Endothelial cell (in vitro differentiated cells): ENCODE measurements around the gene YY1. TPM values are rescaled to one million over a fixed set of nuclear protein-coding genes. Genes with fewer than 3 reads are reported as not detected.

Source experiments
- DNase-seq: peaks from one replicate; pipeline ENCODE4 v3.0.0; 2021; ENCODE audit warnings: low spot score
- H3K27ac Mint-ChIP-seq: one replicate; pipeline ENCODE4 v1.8.0; 2021; ENCODE audit warnings: mixed read lengths, inconsistent platforms; ENCODE audit not compliant: unreplicated experiment
- H3K27me3 Mint-ChIP-seq: one replicate; pipeline ENCODE4 v1.8.0; 2021; ENCODE audit warnings: mild to moderate bottlenecking, moderate library complexity, mixed read lengths, inconsistent platforms; ENCODE audit not compliant: unreplicated experiment
- H3K36me3 Mint-ChIP-seq: one replicate; pipeline ENCODE4 v1.8.0; 2021; ENCODE audit warnings: mild to moderate bottlenecking, low read depth, mixed read lengths, inconsistent platforms; ENCODE audit not compliant: unreplicated experiment
- H3K4me1 Mint-ChIP-seq: one replicate; pipeline ENCODE4 v1.8.0; 2021; ENCODE audit warnings: mild to moderate bottlenecking, mixed read lengths, inconsistent platforms; ENCODE audit not compliant: unreplicated experiment
- H3K4me3 Mint-ChIP-seq: one replicate; pipeline ENCODE4 v1.8.0; 2021; ENCODE audit warnings: mild to moderate bottlenecking, mixed read lengths, inconsistent platforms; ENCODE audit not compliant: unreplicated experiment
- H3K9me3 Mint-ChIP-seq: one replicate; pipeline ENCODE4 v1.8.0; 2021; ENCODE audit warnings: mixed read lengths, inconsistent platforms; ENCODE audit not compliant: unreplicated experiment
- total RNA-seq: library from RNA; stranded (reverse); fragmentation: NEBNext Ultra II Directional; extraction: Animal tissue kit (Norgen Biotek cat#: 25700); gene quantifications from one replicate; pipeline ENCODE4 v1.2.1, GENCODE V29; 2021; ENCODE audit not compliant: unreplicated experiment
- TF ChIP-seq, protein P1 (sequence below): fragments of 200-600 bp; sonication (generic); IDR thresholded peaks from one replicate; pipeline ENCODE4 v1.5.0; 2021; ENCODE audit warnings: antibody characterized with exemption; ENCODE audit not compliant: unreplicated experiment

Gene YY1
- total RNA-seq, 1 donor from 2014 or later, result 81.7 TPM

- peaks cover 14% of the 10 kb centered on the region for H3K4me1 Mint-ChIP-seq
- no peak for DNase-seq
- no peaks in the 10 kb centered on the region for H3K9me3 Mint-ChIP-seq
Observed at GRCh38 chr14:100211366-100211765, 27.6 kb upstream of the YY1 start.

DNA sequence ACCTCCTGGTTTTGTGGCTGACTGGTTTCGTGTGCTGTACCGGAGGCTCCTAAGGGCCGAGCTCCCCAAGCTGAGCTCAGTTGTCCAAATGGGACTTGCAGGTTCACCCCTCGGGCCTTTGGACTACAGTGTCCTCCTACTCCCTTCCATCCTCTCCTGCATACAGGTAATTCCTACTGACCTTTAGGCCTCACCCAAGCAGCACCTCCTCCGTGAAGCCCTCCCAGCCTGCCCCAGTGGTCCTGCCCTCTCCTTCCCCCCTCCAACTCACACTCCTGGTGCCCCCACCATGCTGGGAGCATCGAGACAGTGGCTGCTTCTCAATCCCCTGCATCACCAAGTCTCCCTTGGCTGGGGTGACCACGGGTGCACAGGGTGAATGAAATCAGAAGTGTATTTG lies 27.1 kb upstream of the YY1 start:
- TF ChIP-seq, protein P1, sequence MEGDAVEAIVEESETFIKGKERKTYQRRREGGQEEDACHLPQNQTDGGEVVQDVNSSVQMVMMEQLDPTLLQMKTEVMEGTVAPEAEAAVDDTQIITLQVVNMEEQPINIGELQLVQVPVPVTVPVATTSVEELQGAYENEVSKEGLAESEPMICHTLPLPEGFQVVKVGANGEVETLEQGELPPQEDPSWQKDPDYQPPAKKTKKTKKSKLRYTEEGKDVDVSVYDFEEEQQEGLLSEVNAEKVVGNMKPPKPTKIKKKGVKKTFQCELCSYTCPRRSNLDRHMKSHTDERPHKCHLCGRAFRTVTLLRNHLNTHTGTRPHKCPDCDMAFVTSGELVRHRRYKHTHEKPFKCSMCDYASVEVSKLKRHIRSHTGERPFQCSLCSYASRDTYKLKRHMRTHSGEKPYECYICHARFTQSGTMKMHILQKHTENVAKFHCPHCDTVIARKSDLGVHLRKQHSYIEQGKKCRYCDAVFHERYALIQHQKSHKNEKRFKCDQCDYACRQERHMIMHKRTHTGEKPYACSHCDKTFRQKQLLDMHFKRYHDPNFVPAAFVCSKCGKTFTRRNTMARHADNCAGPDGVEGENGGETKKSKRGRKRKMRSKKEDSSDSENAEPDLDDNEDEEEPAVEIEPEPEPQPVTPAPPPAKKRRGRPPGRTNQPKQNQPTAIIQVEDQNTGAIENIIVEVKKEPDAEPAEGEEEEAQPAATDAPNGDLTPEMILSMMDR, result no peak
- H3K27ac Mint-ChIP-seq, result no peak overlapping the region
- H3K4me1 Mint-ChIP-seq, result peaks cover 14% of the 10 kb centered on the region
- H3K4me3 Mint-ChIP-seq, result no peak overlapping the region
- peaks cover 9% of the 10 kb centered on the region for H3K27me3 Mint-ChIP-seq
- DNase-seq, result no peak
- H3K9me3 Mint-ChIP-seq, result no peaks in the 10 kb centered on the region
- peaks cover 8% of the 10 kb centered on the region for H3K36me3 Mint-ChIP-seq

More at GRCh38 chr14:100211366-100211765, 27.6 kb upstream of the YY1 start:
- Mint-ChIP-seq H3K36me3 (peaks cover 13% of the 10 kb centered on the region), H3K4me3 (no peak overlapping the region), H3K27me3 (peaks cover 9% of the 10 kb centered on the region), H3K27ac (no peak overlapping the region)
- TF ChIP-seq, protein P1, result no peak

GRCh38 chr14:100212476-100213333 lies 26.2 kb upstream of the YY1 start:
- H3K27ac Mint-ChIP-seq, result no peak overlapping the region
- no peak for DNase-seq
- H3K4me1 Mint-ChIP-seq, result peaks cover 14% of the 10 kb centered on the region
- H3K27me3 Mint-ChIP-seq, result peaks cover 5% of the 10 kb centered on the region
- H3K9me3 Mint-ChIP-seq, result no peaks in the 10 kb centered on the region
- H3K4me3 Mint-ChIP-seq, result no peak overlapping the region
- peaks cover under 1% of the 10 kb centered on the region for H3K36me3 Mint-ChIP-seq
- TF ChIP-seq, protein P1, result no peak

- no peak overlapping the region for H3K27ac Mint-ChIP-seq
- TF ChIP-seq, protein P1, result no peak
- no peaks in the 10 kb centered on the region for H3K9me3 Mint-ChIP-seq
- peaks cover 8% of the 10 kb centered on the region for H3K27me3 Mint-ChIP-seq
- peaks cover 14% of the 10 kb centered on the region for H3K4me1 Mint-ChIP-seq
- no peak for DNase-seq
- H3K4me3 Mint-ChIP-seq, result peak overlapping the region; percentile 47
- H3K36me3 Mint-ChIP-seq, result no peaks in the 10 kb centered on the region
Observed at GRCh38 chr14:100213587-100213955, 25.4 kb upstream of the YY1 start.
